ENCODE measurements around the gene MYLK4.

DNA sequence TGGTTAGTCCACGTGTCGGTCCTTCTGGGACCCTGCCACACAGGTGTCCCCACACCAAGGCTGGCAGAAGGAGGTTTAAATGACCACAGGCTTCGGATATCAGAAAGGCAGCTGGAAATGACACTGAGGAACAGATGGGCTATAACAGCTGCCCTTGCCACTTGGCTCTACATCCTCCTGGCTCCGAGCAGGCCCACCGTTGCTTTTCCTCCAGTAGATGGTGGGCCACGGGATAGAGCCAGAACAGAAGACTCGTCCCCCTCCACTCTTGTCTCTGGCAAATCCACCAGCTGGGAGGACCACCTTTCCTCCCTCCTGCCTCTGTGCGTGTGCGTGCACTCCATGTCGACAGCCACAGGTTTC is 32.1 kb upstream of the MYLK4 start:
- TF ChIP-seq, protein P1, sequence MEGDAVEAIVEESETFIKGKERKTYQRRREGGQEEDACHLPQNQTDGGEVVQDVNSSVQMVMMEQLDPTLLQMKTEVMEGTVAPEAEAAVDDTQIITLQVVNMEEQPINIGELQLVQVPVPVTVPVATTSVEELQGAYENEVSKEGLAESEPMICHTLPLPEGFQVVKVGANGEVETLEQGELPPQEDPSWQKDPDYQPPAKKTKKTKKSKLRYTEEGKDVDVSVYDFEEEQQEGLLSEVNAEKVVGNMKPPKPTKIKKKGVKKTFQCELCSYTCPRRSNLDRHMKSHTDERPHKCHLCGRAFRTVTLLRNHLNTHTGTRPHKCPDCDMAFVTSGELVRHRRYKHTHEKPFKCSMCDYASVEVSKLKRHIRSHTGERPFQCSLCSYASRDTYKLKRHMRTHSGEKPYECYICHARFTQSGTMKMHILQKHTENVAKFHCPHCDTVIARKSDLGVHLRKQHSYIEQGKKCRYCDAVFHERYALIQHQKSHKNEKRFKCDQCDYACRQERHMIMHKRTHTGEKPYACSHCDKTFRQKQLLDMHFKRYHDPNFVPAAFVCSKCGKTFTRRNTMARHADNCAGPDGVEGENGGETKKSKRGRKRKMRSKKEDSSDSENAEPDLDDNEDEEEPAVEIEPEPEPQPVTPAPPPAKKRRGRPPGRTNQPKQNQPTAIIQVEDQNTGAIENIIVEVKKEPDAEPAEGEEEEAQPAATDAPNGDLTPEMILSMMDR (IDR thresholded peaks at IDR 0.05; ENCODE audit: low read depth, low read length, missing input control) = no peak
- no peak for TF ChIP-seq RXRA (IDR thresholded peaks at IDR 0.05)
- no peak for TF ChIP-seq TAF1 (conservative IDR thresholded peaks at IDR 0.05)
- TF ChIP-seq SP1 (IDR thresholded peaks at IDR 0.05) = no peak
- no peak for TF ChIP-seq RAD21 (IDR thresholded peaks at IDR 0.05)
- TF ChIP-seq, protein P2, sequence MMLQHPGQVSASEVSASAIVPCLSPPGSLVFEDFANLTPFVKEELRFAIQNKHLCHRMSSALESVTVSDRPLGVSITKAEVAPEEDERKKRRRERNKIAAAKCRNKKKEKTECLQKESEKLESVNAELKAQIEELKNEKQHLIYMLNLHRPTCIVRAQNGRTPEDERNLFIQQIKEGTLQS (IDR thresholded peaks at IDR 0.05) = no peak
- TF ChIP-seq, protein P3, sequence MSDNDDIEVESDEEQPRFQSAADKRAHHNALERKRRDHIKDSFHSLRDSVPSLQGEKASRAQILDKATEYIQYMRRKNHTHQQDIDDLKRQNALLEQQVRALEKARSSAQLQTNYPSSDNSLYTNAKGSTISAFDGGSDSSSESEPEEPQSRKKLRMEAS (IDR thresholded peaks at IDR 0.05) = no peak
- TF ChIP-seq EGR1 (IDR thresholded peaks at IDR 0.05; ENCODE audit: low read depth in 2 of 2) = no peak
